Measurements from ENCODE around the gene TOM1L2.

The TOM1L2 gene

GRCh38 chr17:17849147-17849820 lies 122.9 kb downstream of the TOM1L2 start:
- H3K9me3 Mint-ChIP-seq (ENCODE audit: low read depth) = no peaks in the 10 kb centered on the region
- no peaks in the 10 kb centered on the region for H3K36me3 Mint-ChIP-seq
- H3K27ac Mint-ChIP-seq = peak overlapping the region; percentile 94
- H3K4me3 Mint-ChIP-seq = peak overlapping the region; percentile 57
- H3K27me3 Mint-ChIP-seq = no peaks in the 10 kb centered on the region
- peaks cover 75% of the 10 kb centered on the region for H3K4me1 Mint-ChIP-seq (ENCODE audit: low read depth)

DNA sequence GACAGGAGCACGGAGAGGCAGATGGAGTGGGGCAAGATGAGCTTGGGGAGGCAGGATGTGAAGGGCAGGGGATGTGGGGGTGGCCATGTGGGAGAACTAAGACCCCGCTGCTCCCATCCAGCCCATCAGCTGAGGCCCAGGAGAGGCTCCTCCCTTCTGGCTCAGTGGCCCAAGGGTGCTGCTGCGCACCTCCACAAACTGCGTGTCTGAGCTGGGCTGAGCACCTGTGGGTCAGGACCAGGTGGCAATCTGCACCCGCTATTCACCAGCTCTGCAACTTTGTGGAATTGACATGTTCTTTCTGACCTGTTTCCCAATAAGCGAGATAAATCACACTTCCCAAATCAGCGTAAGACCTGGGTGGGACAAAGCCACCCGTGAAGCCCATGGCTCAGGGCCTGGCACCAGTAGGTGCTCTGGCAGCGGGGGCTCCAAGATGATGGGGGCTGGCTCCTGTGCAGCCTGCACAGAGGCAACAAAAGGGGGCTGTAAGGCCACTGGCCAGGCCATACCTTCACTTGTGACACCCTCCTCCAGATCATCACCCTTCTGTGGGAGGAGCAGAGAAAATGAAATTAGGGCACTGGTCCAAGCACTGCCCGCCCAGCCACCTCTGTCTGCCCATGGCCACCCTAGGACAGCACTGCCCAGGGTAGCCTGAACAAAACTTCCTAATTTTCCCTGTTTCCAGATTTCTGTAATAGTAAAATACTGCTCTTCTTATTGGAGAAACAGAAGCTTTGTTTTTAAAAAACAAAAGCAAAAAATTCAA lies 123.7 kb downstream of the TOM1L2 start:
- Mint-ChIP-seq H3K27me3 (no peaks in the 10 kb centered on the region), H3K9me3 (ENCODE audit: low read depth) (no peaks in the 10 kb centered on the region), H3K36me3 (no peaks in the 10 kb centered on the region), H3K4me1 (ENCODE audit: low read depth) (peaks cover 67% of the 10 kb centered on the region), H3K27ac (peak overlapping the region; percentile 94), H3K4me3 (peak overlapping the region; percentile 57)

GRCh38 chr17:17847726-17848125 lies 124.5 kb downstream of the TOM1L2 start:
- no peaks in the 10 kb centered on the region for H3K27me3 Mint-ChIP-seq
- peak overlapping the region; percentile 68 for H3K27ac Mint-ChIP-seq
- no peaks in the 10 kb centered on the region for H3K9me3 Mint-ChIP-seq (ENCODE audit: low read depth)
- H3K4me1 Mint-ChIP-seq (ENCODE audit: low read depth) = peaks cover 61% of the 10 kb centered on the region
- H3K4me3 Mint-ChIP-seq = no peak overlapping the region
- no peaks in the 10 kb centered on the region for H3K36me3 Mint-ChIP-seq

GRCh38 chr17:17847118-17847689 lies 125.0 kb downstream of the TOM1L2 start:
- no peaks in the 10 kb centered on the region for H3K27me3 Mint-ChIP-seq
- H3K4me1 Mint-ChIP-seq (ENCODE audit: low read depth) = peaks cover 59% of the 10 kb centered on the region
- H3K27ac Mint-ChIP-seq = peak overlapping the region; percentile 34
- H3K4me3 Mint-ChIP-seq = no peak overlapping the region
- no peaks in the 10 kb centered on the region for H3K9me3 Mint-ChIP-seq (ENCODE audit: low read depth)
- no peaks in the 10 kb centered on the region for H3K36me3 Mint-ChIP-seq

- Mint-ChIP-seq H3K9me3 (ENCODE audit: low read depth) (no peaks in the 10 kb centered on the region), H3K4me3 (no peak overlapping the region), H3K4me1 (ENCODE audit: low read depth) (peaks cover 54% of the 10 kb centered on the region), H3K27me3 (no peaks in the 10 kb centered on the region), H3K27ac (no peak overlapping the region), H3K36me3 (no peaks in the 10 kb centered on the region)
These were observed 125.6 kb downstream of the TOM1L2 start for GRCh38 chr17:17846645-17847044.

DNA sequence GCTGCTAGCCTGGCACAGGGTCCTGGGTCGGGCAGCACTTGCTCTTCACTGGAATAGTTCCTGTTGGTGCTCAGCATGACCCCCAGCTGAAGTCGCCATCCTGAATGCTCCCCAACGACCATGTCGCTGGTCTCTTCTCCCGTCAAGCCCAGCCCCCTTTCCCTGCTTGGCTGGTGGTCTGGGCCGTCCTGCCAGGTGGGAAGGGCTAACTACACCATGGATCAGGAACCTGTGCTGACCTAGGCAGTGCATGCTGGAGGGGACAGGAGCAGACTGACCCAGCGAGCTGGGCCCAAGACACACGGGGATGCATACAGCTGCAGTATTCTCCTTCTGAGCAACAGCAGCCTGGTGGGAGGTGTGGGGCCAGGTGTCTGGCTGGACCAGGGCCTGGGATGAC lies 126.2 kb downstream of the TOM1L2 start:
- Mint-ChIP-seq H3K4me1 (ENCODE audit: low read depth) (peaks cover 50% of the 10 kb centered on the region), H3K9me3 (ENCODE audit: low read depth) (no peaks in the 10 kb centered on the region), H3K27ac (no peak overlapping the region), H3K27me3 (no peaks in the 10 kb centered on the region), H3K4me3 (no peak overlapping the region), H3K36me3 (no peaks in the 10 kb centered on the region)

GRCh38 chr17:17845046-17845775 lies 127.0 kb downstream of the TOM1L2 start:
- H3K36me3 Mint-ChIP-seq = no peaks in the 10 kb centered on the region
- H3K4me1 Mint-ChIP-seq (ENCODE audit: low read depth) = peaks cover 45% of the 10 kb centered on the region
- no peak overlapping the region for H3K4me3 Mint-ChIP-seq
- H3K27me3 Mint-ChIP-seq = no peaks in the 10 kb centered on the region
- no peaks in the 10 kb centered on the region for H3K9me3 Mint-ChIP-seq (ENCODE audit: low read depth)
- no peak overlapping the region for H3K27ac Mint-ChIP-seq

- Mint-ChIP-seq H3K36me3 (no peaks in the 10 kb centered on the region), H3K27me3 (no peaks in the 10 kb centered on the region), H3K4me3 (no peak overlapping the region), H3K9me3 (ENCODE audit: low read depth) (no peaks in the 10 kb centered on the region), H3K27ac (no peak overlapping the region), H3K4me1 (ENCODE audit: low read depth) (peaks cover 42% of the 10 kb centered on the region)
These were observed 127.7 kb downstream of the TOM1L2 start for GRCh38 chr17:17844500-17844899.

GRCh38 chr17:17844079-17844478 lies 128.1 kb downstream of the TOM1L2 start:
- H3K9me3 Mint-ChIP-seq (ENCODE audit: low read depth) = no peaks in the 10 kb centered on the region
- no peak overlapping the region for H3K4me3 Mint-ChIP-seq
- peaks cover 42% of the 10 kb centered on the region for H3K4me1 Mint-ChIP-seq (ENCODE audit: low read depth)
- no peak overlapping the region for H3K27ac Mint-ChIP-seq
- no peaks in the 10 kb centered on the region for H3K36me3 Mint-ChIP-seq
- no peaks in the 10 kb centered on the region for H3K27me3 Mint-ChIP-seq

GRCh38 chr17:17843096-17843495 lies 129.1 kb downstream of the TOM1L2 start:
- Mint-ChIP-seq H3K9me3 (ENCODE audit: low read depth) (no peaks in the 10 kb centered on the region), H3K36me3 (no peaks in the 10 kb centered on the region), H3K4me3 (no peak overlapping the region), H3K27ac (no peak overlapping the region), H3K27me3 (no peaks in the 10 kb centered on the region), H3K4me1 (ENCODE audit: low read depth) (peaks cover 42% of the 10 kb centered on the region)

DNA sequence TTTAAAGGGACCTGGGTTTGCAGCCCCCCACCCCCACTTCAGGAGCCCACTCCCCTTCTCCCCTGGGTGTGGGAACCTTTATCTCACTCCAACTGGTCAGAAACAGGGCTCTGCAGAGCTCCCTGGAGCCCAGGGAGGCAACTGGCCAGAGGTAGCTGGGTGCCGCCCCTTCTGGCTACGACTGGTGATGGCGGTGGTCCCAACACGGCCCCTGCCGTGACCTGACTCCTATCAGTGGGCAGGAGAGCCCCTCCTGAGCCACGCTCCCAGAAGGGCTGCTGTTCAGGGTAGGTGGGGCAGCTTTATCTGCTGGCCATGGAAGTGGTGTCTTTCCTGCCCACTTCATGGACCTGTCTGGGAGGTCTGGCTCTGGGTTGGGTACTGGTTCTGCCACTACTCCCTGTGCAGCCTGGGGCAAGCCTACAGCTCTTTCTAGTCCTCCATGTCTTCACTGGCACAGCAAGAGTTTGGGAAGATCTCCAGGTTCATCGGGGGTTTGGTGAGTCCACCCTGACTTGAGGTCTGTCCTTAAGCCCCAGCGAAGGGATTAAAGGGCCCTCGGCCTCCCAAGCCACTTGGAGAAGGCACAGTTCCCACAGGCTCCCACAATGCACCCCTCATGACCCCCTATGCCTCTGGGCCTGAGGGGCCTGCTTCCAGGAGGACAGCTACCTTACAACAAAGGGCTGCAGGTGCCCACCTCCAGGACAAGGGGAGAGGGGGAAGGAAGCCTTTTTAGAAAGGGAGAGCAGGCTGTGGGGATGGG lies 129.9 kb downstream of the TOM1L2 start:
- H3K36me3 Mint-ChIP-seq = no peaks in the 10 kb centered on the region
- no peak overlapping the region for H3K27ac Mint-ChIP-seq
- no peak overlapping the region for H3K4me3 Mint-ChIP-seq
- peaks cover 41% of the 10 kb centered on the region for H3K4me1 Mint-ChIP-seq (ENCODE audit: low read depth)
- no peaks in the 10 kb centered on the region for H3K27me3 Mint-ChIP-seq
- no peaks in the 10 kb centered on the region for H3K9me3 Mint-ChIP-seq (ENCODE audit: low read depth)

- Mint-ChIP-seq H3K9me3 (ENCODE audit: low read depth) (no peaks in the 10 kb centered on the region), H3K4me3 (no peak overlapping the region)
These were observed 130.6 kb downstream of the TOM1L2 start for GRCh38 chr17:17841601-17842025.

DNA sequence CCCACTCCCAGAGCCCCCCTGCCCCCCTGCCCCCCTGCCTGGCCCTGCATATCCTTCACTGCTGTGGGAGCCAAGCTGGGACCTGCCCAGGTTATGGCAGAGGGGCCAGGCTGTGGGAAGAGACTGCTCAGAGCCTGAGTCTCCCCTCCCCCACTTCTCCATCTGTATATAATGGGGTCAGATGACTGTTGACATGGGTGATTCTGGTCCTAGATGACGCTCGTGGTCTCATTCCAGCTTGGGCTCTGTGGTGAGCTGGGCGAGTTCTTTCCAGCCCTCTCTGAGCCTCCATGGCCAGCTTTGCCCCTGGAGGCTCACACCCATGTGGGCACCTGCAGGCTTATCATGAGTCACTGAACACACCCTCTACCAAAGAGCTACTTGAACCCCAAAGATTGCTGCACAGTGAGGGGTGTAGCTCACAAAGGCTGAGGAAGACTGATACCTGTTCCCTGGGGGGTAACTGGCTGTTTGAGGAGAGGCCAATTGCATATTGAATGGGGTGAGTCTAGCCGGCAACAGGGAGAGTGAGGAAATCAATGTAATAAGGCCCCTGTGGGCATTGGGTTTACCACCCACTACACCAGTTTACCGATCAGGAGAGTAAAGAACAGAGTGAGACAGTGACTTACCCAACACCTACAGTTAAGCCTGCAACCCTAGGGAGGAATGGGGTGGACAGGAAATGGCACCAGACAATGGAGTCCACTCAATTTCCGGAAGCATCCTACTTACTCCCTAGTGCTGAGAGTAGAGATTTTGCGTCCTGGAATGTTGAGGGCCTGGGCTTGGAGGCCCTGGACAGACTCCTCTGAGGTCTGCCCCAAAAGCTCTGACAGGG lies 131.2 kb downstream of the TOM1L2 start:
- no peaks in the 10 kb centered on the region for H3K27me3 Mint-ChIP-seq
- no peaks in the 10 kb centered on the region for H3K9me3 Mint-ChIP-seq (ENCODE audit: low read depth)
- H3K27ac Mint-ChIP-seq = peak overlapping the region; percentile 84
- peaks cover 37% of the 10 kb centered on the region for H3K4me1 Mint-ChIP-seq (ENCODE audit: low read depth)
- no peaks in the 10 kb centered on the region for H3K36me3 Mint-ChIP-seq
- H3K4me3 Mint-ChIP-seq = peak overlapping the region; percentile 67

More at GRCh38 chr17:17841601-17842025, 130.6 kb downstream of the TOM1L2 start:
- Mint-ChIP-seq H3K36me3 (no peaks in the 10 kb centered on the region), H3K27me3 (no peaks in the 10 kb centered on the region), H3K27ac (no peak overlapping the region), H3K4me1 (ENCODE audit: low read depth) (peaks cover 39% of the 10 kb centered on the region)

Measured in activated naive CD8-positive, alpha-beta T cell (primary cell).